Activated T-helper 2 cell treated with anti-CD3 and anti-CD28 coated beads, Interferon-gamma antibody, Interleukin-2, Interleukin-4, amounts not matched to agents 10 μg/mL and 5 μg/mL and 100 μg/mL, durations not matched to agents 14 hours and 24 hours and 36 hours (primary cell): Measurements from ENCODE around the gene ANO7. TPM values are rescaled to one million over a fixed set of nuclear protein-coding genes. Genes with fewer than 3 reads are reported as not detected.
A peak's percentile ranks its signal among the peaks of the same experiment; 100 is the strongest.

Experiments used
- DNase-seq: peaks from one replicate; pipeline ENCODE4 v3.0.0; 2021; ENCODE audit warnings: low spot score
- H3K27ac Mint-ChIP-seq: one replicate; pipeline ENCODE4 v1.8.0; 2021; ENCODE audit warnings: mixed read lengths
- H3K27me3 Mint-ChIP-seq: one replicate; pipeline ENCODE4 v1.8.0; 2021; ENCODE audit warnings: low read depth, mixed read lengths
- H3K36me3 Mint-ChIP-seq: one replicate; pipeline ENCODE4 v1.8.0; 2021; ENCODE audit warnings: low read depth, mixed read lengths
- H3K4me1 Mint-ChIP-seq: one replicate; pipeline ENCODE4 v1.8.0; 2021; ENCODE audit warnings: low read depth, mixed read lengths
- H3K4me3 Mint-ChIP-seq: one replicate; pipeline ENCODE4 v1.8.0; 2021; ENCODE audit warnings: low read depth, mild to moderate bottlenecking, moderate library complexity, mixed read lengths
- H3K9me3 Mint-ChIP-seq: one replicate; pipeline ENCODE4 v1.8.0; 2021; ENCODE audit warnings: mixed read lengths
- intact Hi-C: fragments of 100-400 bp; cut with micrococcal nuclease; formaldehyde crosslinking; loops from one replicate; pipeline ENCODE4 v1.15.1; 2023
- total RNA-seq: library from RNA; stranded (reverse); gene quantifications from 2 replicates; pipeline ENCODE4 v1.2.3, GENCODE V29; 2022

The ANO7 gene
- total RNA-seq, 1 donor from 2014 or later: 4.3 TPM

DNA sequence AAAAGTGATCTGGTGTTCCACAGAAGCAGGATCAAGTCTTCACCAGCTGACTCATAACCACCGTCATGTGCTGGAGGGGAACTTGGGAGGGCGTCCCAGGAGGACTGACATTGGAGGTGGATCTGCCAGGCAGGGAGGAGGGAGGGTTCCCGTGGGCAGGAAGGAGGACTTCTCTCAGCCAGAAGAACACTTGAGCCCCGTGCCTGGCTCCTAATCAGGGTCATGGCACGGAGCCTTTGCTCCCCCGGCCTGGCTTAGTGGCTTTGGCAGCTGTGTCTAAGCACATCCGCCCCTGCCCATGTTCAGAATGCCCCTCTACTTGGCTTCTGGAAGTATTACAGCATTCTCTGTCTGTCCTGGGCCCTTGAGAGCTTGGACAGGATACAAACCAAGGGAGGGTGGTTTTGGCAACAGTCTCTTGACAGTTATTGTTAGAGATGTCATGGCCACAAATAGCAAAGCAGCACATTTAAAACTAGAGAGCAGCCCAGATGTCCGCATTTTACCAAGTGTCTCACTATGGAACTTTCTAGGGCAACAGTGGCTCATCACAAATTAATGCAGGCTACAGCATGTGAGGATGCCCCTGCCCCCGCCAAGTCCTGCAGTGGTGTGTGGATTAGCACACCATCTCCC is 26.7 kb upstream of the ANO7 start:
- intact Hi-C loops: no loop called here
- no peak for DNase-seq
- Mint-ChIP-seq H3K27ac (no peak overlapping the region), H3K4me3 (no peak overlapping the region), H3K36me3 (peaks cover 68% of the 10 kb centered on the region), H3K4me1 (peaks cover 1% of the 10 kb centered on the region), H3K9me3 (no peaks in the 10 kb centered on the region), H3K27me3 (no peaks in the 10 kb centered on the region)

GRCh38 chr2:241163601-241164118 is 24.8 kb upstream of the ANO7 start:
- Mint-ChIP-seq H3K36me3 (peaks cover 67% of the 10 kb centered on the region), H3K27me3 (no peaks in the 10 kb centered on the region), H3K27ac (no peak overlapping the region), H3K9me3 (no peaks in the 10 kb centered on the region), H3K4me3 (no peak overlapping the region), H3K4me1 (peaks cover 1% of the 10 kb centered on the region)
- DNase-seq: no peak
- intact Hi-C loops: no loop called here

GRCh38 chr2:241168366-241168765 is 20.1 kb upstream of the ANO7 start:
- Mint-ChIP-seq H3K9me3 (peaks cover 23% of the 10 kb centered on the region), H3K4me3 (no peak overlapping the region), H3K4me1 (no peaks in the 10 kb centered on the region), H3K27me3 (no peaks in the 10 kb centered on the region), H3K27ac (no peak overlapping the region), H3K36me3 (peaks cover 71% of the 10 kb centered on the region)
- DNase-seq: no peak
- intact Hi-C loops: no loop called here

DNA sequence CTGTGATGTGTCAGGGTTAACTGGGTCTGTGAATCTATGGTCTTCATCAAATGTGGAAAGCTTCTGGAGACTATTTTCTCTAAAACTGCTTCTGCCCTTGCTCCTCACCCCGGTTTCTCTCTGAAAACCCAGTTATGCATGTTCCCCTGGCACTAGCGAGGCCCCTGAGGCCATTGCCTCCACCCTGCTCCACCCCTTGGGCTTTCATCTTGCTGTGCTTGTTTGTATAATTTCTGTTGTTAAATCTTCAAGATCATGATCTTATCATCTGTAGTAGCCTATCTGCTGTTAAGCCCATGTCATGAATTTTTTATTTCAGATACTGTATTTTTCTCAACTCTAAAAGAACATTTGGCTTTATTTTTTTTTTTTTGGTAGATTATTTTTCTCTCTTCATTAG is 14.9 kb upstream of the ANO7 start:
- Mint-ChIP-seq H3K4me3 (no peak overlapping the region), H3K4me1 (peaks cover 2% of the 10 kb centered on the region), H3K27ac (no peak overlapping the region), H3K27me3 (no peaks in the 10 kb centered on the region), H3K9me3 (peaks cover 23% of the 10 kb centered on the region), H3K36me3 (peaks cover 71% of the 10 kb centered on the region)
- intact Hi-C loops: no loop called here
- no peak for DNase-seq

GRCh38 chr2:241177526-241178334 is 10.7 kb upstream of the ANO7 start:
- H3K36me3 Mint-ChIP-seq: peaks cover 55% of the 10 kb centered on the region

DNA sequence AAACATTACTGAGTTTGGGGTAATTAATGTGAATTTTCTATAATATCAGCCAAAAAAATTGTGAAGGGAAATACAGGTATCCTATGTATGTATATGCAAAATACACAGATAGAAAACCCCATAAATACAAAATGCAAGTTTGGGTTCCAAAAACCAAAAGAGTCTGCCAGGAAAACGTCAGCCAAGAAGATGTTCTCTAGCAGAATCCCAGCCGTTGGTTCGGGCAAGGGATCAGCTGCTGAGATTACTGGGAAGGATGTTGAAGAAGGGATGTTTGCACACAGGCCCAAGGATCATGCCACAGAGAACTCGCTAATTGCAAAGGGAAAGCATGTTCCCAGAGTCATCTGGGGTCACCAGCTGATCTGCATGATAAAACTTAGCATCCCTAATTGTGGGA is 9.5 kb upstream of the ANO7 start:
- Mint-ChIP-seq H3K27ac (no peak overlapping the region), H3K36me3 (peaks cover 50% of the 10 kb centered on the region), H3K9me3 (no peaks in the 10 kb centered on the region), H3K27me3 (no peaks in the 10 kb centered on the region), H3K4me1 (peaks cover 12% of the 10 kb centered on the region), H3K4me3 (no peak overlapping the region)
- DNase-seq: no peak
- intact Hi-C loops: no loop called here

More at GRCh38 chr2:241177526-241178334, 10.7 kb upstream of the ANO7 start:
- Mint-ChIP-seq H3K4me1 (peaks cover 14% of the 10 kb centered on the region), H3K9me3 (no peaks in the 10 kb centered on the region), H3K27me3 (no peaks in the 10 kb centered on the region), H3K27ac (no peak overlapping the region), H3K4me3 (no peak overlapping the region)
- intact Hi-C loops: no loop called here
- DNase-seq: no peak

GRCh38 chr2:241179899-241180298 is 8.6 kb upstream of the ANO7 start:
- Mint-ChIP-seq H3K4me3 (no peak overlapping the region), H3K27me3 (no peaks in the 10 kb centered on the region), H3K36me3 (peaks cover 44% of the 10 kb centered on the region), H3K4me1 (peaks cover 12% of the 10 kb centered on the region), H3K9me3 (no peaks in the 10 kb centered on the region), H3K27ac (peak overlapping the region; percentile 59)
- DNase-seq: no peak
- intact Hi-C loops: no loop called here

DNA sequence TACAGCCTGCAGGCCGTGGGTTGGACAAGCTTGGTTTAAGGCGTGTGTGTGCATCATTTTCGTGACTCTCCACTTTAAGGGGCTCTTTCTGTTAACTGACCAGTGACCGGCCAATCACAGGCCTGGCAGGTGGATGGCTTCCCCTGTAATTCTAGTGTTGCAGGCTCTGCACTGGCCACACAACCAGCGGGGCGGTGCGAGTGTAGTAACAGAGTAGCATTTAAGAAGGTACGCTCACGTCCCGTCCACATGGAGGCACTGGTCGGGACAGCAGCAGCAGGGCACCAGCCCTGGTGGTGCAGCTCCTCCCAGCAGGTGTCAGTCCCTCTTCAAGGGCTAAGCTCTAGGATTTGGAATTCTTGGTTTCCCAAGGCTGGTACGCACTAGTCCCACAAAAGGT is 8.0 kb upstream of the ANO7 start:
- no peak overlapping the region for H3K4me3 Mint-ChIP-seq
- H3K27ac Mint-ChIP-seq: no peak overlapping the region
- intact Hi-C loops: no loop called here
- H3K36me3 Mint-ChIP-seq: peaks cover 38% of the 10 kb centered on the region
- no peak for DNase-seq
- H3K4me1 Mint-ChIP-seq: peaks cover 12% of the 10 kb centered on the region
- no peaks in the 10 kb centered on the region for H3K27me3 Mint-ChIP-seq
- no peaks in the 10 kb centered on the region for H3K9me3 Mint-ChIP-seq

DNA sequence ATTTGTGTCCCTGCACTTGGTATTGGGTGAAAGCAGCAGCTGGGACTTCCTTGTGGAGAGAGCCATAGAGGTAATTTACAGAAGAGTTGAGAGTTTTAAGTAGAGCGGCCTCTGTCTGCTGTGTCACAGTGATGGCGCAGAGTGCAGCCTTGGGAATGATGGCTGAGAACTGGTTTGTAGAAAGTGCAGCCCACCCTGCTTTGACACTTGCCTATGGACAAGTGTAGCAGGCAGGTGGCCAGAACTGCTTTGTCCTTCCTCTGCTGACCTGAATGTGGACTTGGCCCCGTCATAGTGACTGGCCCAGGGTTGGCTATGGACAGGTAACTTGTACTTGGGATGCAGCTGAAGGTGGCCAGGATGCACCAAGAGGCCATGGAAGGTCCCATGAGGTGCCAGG is 6.4 kb upstream of the ANO7 start:
- Mint-ChIP-seq H3K27me3 (no peaks in the 10 kb centered on the region), H3K36me3 (peaks cover 28% of the 10 kb centered on the region), H3K9me3 (no peaks in the 10 kb centered on the region), H3K4me3 (no peak overlapping the region), H3K27ac (no peak overlapping the region), H3K4me1 (peaks cover 12% of the 10 kb centered on the region)
- no peak for DNase-seq
- intact Hi-C loops: no loop called here

DNA sequence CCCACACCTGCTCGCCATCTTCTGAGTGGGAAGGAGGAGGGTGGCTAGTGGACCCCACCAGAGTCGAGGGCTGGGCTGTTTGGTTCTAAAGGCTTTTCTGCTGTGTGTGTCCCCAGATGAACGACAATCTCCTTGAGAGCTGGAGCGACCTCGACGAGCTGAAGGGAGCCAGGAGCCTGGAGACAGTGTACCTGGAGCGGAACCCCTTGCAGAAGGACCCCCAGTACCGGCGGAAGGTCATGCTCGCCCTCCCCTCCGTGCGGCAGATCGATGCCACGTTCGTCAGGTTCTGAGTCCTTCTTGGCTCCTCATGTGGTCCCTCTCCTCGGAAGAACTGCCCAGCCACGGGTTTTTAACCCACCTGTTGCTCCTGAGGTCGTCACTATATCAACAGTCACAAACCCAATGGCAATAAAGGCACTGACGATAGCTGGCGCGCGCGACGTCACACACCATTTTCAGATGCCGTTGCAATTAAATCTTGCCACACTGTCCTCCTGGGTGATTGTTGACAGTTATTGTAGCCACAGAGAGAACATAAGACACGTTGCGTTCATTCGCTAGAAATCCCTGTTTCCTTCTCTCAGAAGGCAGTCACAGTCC is 5.8 kb upstream of the ANO7 start:
- Mint-ChIP-seq H3K27ac (no peak overlapping the region), H3K9me3 (no peaks in the 10 kb centered on the region), H3K4me1 (peaks cover 12% of the 10 kb centered on the region), H3K27me3 (no peaks in the 10 kb centered on the region), H3K36me3 (peaks cover 28% of the 10 kb centered on the region), H3K4me3 (no peak overlapping the region)
- intact Hi-C loops: no loop called here
- DNase-seq: no peak

DNA sequence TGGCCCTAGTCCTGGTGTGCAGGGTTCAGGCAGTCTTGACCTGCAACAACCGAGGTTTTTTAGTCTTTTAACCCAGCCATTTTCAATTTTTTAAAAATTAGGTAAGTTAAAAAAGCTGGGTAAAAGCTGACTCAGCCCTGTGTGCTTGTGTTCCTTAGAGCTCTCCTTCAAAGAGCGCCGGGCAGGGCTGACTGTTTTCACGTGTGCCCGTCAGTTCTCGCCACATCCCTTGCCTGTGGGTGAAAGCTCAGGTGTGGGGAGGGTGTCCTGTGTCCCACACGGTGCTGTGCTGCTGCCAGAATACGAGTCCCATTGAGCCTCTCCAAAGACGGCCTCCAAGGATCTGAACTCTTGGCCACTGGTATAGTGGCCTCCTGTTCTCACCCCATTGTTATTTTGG is 5.3 kb upstream of the ANO7 start:
- intact Hi-C loops: no loop called here
- Mint-ChIP-seq H3K27ac (no peak overlapping the region), H3K36me3 (peaks cover 24% of the 10 kb centered on the region), H3K27me3 (no peaks in the 10 kb centered on the region), H3K4me3 (no peak overlapping the region), H3K9me3 (no peaks in the 10 kb centered on the region), H3K4me1 (peaks cover 12% of the 10 kb centered on the region)
- DNase-seq: no peak

DNA sequence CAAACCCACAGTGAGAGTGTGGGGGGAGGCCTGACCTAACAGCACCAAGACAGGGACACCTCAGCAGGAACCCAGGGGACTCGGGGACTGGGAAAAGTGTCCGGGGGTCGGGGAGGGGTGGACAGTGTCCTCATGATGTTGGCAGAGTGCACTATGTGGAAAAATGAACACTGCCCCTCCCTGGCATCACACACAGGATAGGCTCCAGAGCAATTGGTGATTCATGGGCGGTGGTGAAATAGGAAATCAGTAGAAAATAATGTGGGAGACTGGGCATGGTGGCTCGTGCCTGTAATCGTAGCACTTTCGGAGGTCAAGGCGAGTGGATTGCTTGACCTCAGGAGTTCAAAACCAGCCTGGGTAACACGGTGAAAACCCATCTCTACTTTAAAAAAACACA is 3.6 kb upstream of the ANO7 start:
- Mint-ChIP-seq H3K36me3 (peaks cover 9% of the 10 kb centered on the region), H3K4me3 (no peak overlapping the region), H3K27ac (no peak overlapping the region), H3K4me1 (peaks cover 4% of the 10 kb centered on the region), H3K27me3 (no peaks in the 10 kb centered on the region), H3K9me3 (no peaks in the 10 kb centered on the region)
- intact Hi-C loops: no loop called here
- no peak for DNase-seq

DNA sequence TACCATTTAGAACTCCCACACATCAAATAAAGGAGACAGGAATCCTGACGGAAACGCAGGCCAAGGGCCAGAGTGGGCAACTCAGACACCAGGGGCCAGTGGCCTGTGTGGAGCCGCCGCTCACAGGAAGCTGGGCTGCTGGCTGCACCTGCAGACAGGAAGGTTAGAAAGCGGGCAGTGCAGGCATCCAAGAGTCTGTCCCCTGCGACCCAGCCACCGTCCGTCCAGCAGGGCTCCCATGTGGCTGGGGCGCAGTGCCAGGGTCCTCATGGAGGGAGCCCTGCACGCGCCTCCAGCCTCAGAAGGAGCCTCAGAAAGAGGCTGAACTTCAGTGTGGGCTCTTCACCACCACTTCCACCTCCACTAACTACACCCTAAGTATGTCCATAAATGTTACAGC is 2.5 kb upstream of the ANO7 start:
- peaks cover 6% of the 10 kb centered on the region for H3K36me3 Mint-ChIP-seq
- no peak overlapping the region for H3K27ac Mint-ChIP-seq
- no peak overlapping the region for H3K4me3 Mint-ChIP-seq
- H3K27me3 Mint-ChIP-seq: no peaks in the 10 kb centered on the region
- no peaks in the 10 kb centered on the region for H3K4me1 Mint-ChIP-seq
- no peak for DNase-seq
- no peaks in the 10 kb centered on the region for H3K9me3 Mint-ChIP-seq
- intact Hi-C loops: no loop called here
